HCT116 (cell line): ENCODE measurements around the gene HORMAD1. TPM values are rescaled to one million over a fixed set of nuclear protein-coding genes. Genes with fewer than 3 reads are reported as not detected.

Experiments
- ATAC-seq: fragments of 200-7000 bp; cut with Tn5 transposase; 2 replicates; pipeline ENCODE4 v1.9.1; 2020; ENCODE audit warnings: mild to moderate bottlenecking, moderate library complexity
- BruUV-seq: library from RNA; stranded (reverse); fragments of 400-500 nt; replicated peaks from 2 replicates; lab custom pipeline; 2021; lab: Mats Ljungman, UMichigan
- CTCF ChIA-PET: fragments of 300-600 bp; sonication (Branson Sonifier 250); formaldehyde crosslinking; loops from one replicate; lab custom pipeline; 2021; ENCODE audit warnings: antibody characterized with exemption; lab: Charles Lee
- POLR2A ChIA-PET: fragments of 300-600, 350-600 bp; sonication (Branson Sonifier 250); formaldehyde crosslinking; loops from one replicate; lab custom pipeline; 2021; ENCODE audit warnings: antibody characterized with exemption; lab: Charles Lee
- RAD21 ChIA-PET, 2 experiments: fragments of 300-600 bp; sonication (Branson Sonifier 250); formaldehyde crosslinking; loops; one replicate each; lab custom pipeline; 2023; ENCODE audit warnings: low total read pairs in 2 of 2; ENCODE audit not compliant: uncharacterized antibody in 2 of 2, unreplicated experiment in 2 of 2, low non-redundant PET in 1 of 2; lab: Charles Lee
- DNase-seq: peaks from one replicate; pipeline ENCODE4 v3.0.0-alpha.2; 2010; ENCODE audit warnings: low read depth, low spot score
- H2AFZ ChIP-seq: fragments of 200-600 bp; shearing (Covaris generic), sonication (generic); 2 replicates; pipeline ENCODE4 v1.6.1; 2017; ENCODE audit warnings: low read depth, mixed run types, mixed read lengths, antibody characterized with exemption, low read length; ENCODE audit not compliant: poor library complexity, severe bottlenecking
- H3K27ac ChIP-seq: 2 replicates; pipeline ENCODE4 v1.5.1; 2012; ENCODE audit warnings: low read depth, low read length
- H3K27me3 ChIP-seq: fragments of 200-600 bp; sonication (generic); 2 replicates; pipeline ENCODE4 v1.6.1; 2016; ENCODE audit warnings: mixed run types, low read length, mixed read lengths; ENCODE audit not compliant: insufficient read depth
- H3K36me3 ChIP-seq, 2 experiments: fragments of 200-500 bp in 1 of 2; fragments of 200-600 bp in 1 of 2; sonication (Bioruptor generic) in 1 of 2; sonication (generic) in 1 of 2; 2 replicates each; pipeline versions ENCODE4 v1.5.1 to v1.6.1; 2014 to 2016; ENCODE audit warnings: low read length in 2 of 2, inconsistent platforms in 1 of 2, mixed read lengths in 1 of 2, mixed run types in 1 of 2; ENCODE audit not compliant: insufficient read depth in 2 of 2, control insufficient read depth in 1 of 2
- H3K4me1 ChIP-seq, 2 experiments: fragments of 200-600 bp in 1 of 2; sonication (generic) in 1 of 2; 2 replicates each; pipeline versions ENCODE4 v1.5.1 to v1.6.1; 2012 to 2017; ENCODE audit warnings: low read length in 2 of 2, inconsistent platforms in 1 of 2, mild to moderate bottlenecking in 1 of 2, mixed read lengths in 1 of 2, mixed run types in 1 of 2, moderate library complexity in 1 of 2; ENCODE audit not compliant: insufficient read depth in 2 of 2, control insufficient read depth in 1 of 2
- H3K4me2 ChIP-seq: fragments of 200-600 bp; sonication (generic); 2 replicates; pipeline ENCODE4 v1.6.1; 2017; ENCODE audit warnings: mixed run types, low read length, mixed read lengths
- H3K4me3 ChIP-seq, 2 experiments: fragments of 200-600 bp in 1 of 2; sonication (generic) in 1 of 2; replicated peaks in 1 of 2; 2 replicates each; pipeline ENCODE4 v1.5.1; 2011 to 2016; ENCODE audit warnings: low read length in 2 of 2, control low read depth in 1 of 2, low read depth in 1 of 2, mild to moderate bottlenecking in 1 of 2, mixed read lengths in 1 of 2, mixed run types in 1 of 2
- H3K79me2 ChIP-seq: fragments of 200-600 bp; sonication (generic); 2 replicates; pipeline ENCODE4 v1.6.1; 2017; ENCODE audit warnings: mild to moderate bottlenecking, mixed run types, low read length, moderate library complexity, mixed read lengths; ENCODE audit not compliant: insufficient read depth
- H3K9ac ChIP-seq: fragments of 200-600 bp; sonication (generic); 2 replicates; pipeline ENCODE4 v1.6.1; 2016; ENCODE audit warnings: low read length, mixed read lengths
- H3K9me2 ChIP-seq: fragments of 200-600 bp; sonication (generic), shearing (Covaris generic); 2 replicates; pipeline ENCODE4 v1.6.1; 2017; ENCODE audit warnings: mixed run types, mild to moderate bottlenecking, moderate library complexity; ENCODE audit not compliant: insufficient read depth
- H3K9me3 ChIP-seq, 2 experiments: fragments of 200-500 bp in 1 of 2; fragments of 200-600 bp in 1 of 2; sonication (Bioruptor generic) in 1 of 2; sonication (generic) in 1 of 2; 2 replicates each; pipeline ENCODE4 v1.6.1; 2014 to 2017; ENCODE audit warnings: low read length in 2 of 2, mixed read lengths in 2 of 2, inconsistent platforms in 1 of 2, low read depth in 1 of 2, mild to moderate bottlenecking in 1 of 2, mixed run types in 1 of 2, moderate library complexity in 1 of 2; ENCODE audit not compliant: control insufficient read depth in 1 of 2, insufficient read depth in 1 of 2
- H4K20me1 ChIP-seq: fragments of 200-600 bp; sonication (generic), shearing (Covaris generic); 2 replicates; pipeline ENCODE4 v1.6.1; 2017; ENCODE audit warnings: mixed run types, mild to moderate bottlenecking, moderate library complexity; ENCODE audit not compliant: insufficient read depth
- ELF1 ChIP-seq: IDR thresholded peaks from 2 replicates; pipeline ENCODE4 v1.6.1; 2012; ENCODE audit warnings: low read depth, borderline replicate concordance
- EZH2 ChIP-seq: fragments of 200-600 bp; sonication (generic); IDR thresholded peaks from 2 replicates; pipeline ENCODE4 v1.6.1; 2017; ENCODE audit warnings: antibody characterized with exemption, mixed run types
- POLR2A ChIP-seq: IDR thresholded peaks from 2 replicates; pipeline ENCODE4 v1.7.0; 2011; ENCODE audit warnings: borderline replicate concordance; ENCODE audit not compliant: insufficient read depth, insufficient read length; ENCODE audit errors: extremely low read depth
- POLR2AphosphoS5 ChIP-seq: IDR thresholded peaks from 2 replicates; pipeline ENCODE4 v1.6.1; 2011; ENCODE audit warnings: mild to moderate bottlenecking, low read depth, low read length, moderate library complexity
- SIN3A ChIP-seq: IDR thresholded peaks from 2 replicates; pipeline ENCODE4 v1.6.1; 2012; ENCODE audit warnings: low read depth
- SP1 ChIP-seq: IDR thresholded peaks from 2 replicates; pipeline ENCODE4 v1.6.1; 2012; ENCODE audit warnings: low read depth
- SRF ChIP-seq: IDR thresholded peaks from 2 replicates; pipeline ENCODE4 v1.6.1; 2012; ENCODE audit warnings: low read depth
- TCF7L2 ChIP-seq: IDR thresholded peaks from 2 replicates; pipeline ENCODE4 v1.7.0; 2011; ENCODE audit warnings: borderline replicate concordance, inconsistent platforms; ENCODE audit not compliant: insufficient read depth, insufficient read length; ENCODE audit errors: extremely low read depth
- YY1 ChIP-seq: IDR thresholded peaks from 2 replicates; pipeline ENCODE4 v1.6.1; 2011; ENCODE audit warnings: low read length, low read depth, moderate library complexity, mild to moderate bottlenecking; ENCODE audit not compliant: insufficient replicate concordance; ENCODE audit errors: extremely low read depth
- intact Hi-C: fragments of 100-400 bp; cut with micrococcal nuclease; formaldehyde crosslinking; loops from 2 replicates; pipeline ENCODE4 v1.10.0; 2022
- total RNA-seq: library from RNA; stranded (reverse); gene quantifications from one replicate; pipeline ENCODE4 v1.2.1, GENCODE V29; 2021; ENCODE audit not compliant: unreplicated experiment
- TF ChIP-seq, protein P1 (sequence below): IDR thresholded peaks from 2 replicates; pipeline ENCODE4 v1.6.1; 2012

The HORMAD1 gene
- total RNA-seq, 1 experiment from 2014 or later = not detected

DNA sequence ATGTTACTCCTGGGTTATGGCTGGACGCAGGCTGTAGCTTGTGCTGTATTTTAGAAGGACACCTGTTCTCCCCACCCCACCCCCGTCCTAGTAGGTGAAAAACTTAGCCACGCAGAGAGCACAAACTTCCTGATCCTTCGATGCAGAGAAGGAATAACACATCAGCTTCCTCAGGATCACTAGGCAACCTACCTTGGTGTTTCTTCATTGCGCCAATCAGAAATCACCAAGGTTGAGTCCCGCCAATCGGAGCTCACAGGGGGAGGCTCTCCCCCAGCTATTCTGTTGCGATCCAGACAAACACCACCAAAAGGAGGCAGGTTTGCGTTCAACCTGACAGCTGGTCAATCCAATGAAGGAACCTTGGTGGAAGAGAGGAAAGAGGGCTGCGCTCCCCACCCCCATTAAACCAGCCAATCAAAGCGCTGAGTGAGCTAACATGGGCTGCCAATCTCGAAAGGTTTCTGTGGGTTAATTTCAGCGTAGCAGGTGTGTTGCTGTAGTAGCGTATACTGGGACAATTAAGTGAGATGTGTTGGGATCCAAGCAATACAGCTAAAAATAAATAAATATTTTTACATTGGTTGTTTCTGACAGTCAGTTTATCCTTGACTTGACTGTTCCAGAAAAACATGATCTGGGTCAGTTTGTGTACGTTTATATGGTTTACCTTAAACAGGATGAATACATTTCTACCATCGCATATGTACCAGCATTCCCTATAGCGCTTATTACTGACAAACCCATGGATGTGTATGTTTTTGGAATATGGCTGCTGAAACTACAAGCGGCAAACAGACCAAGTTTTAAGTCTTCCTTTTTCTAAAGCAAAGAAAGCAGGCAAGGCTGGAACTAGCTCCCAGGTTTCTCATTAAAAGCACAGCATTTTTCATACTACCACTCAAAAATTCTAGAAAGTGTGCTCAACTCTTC lies 23.4 kb downstream of the HORMAD1 start, which contains the start of gene GOLPH3L:
TSS of gene GOLPH3L (minus strand) at position 160 of the 933 bp plus-strand sequence. CDS start 2,316 bp downstream, outside the sequence.
- TF ChIP-seq TCF7L2 (peak; percentile 50), YY1 (peak; percentile 47), EZH2 (no peak), SIN3A (peak; percentile 47; the same call in 1 of the 2 replicates), POLR2AphosphoS5 (peak; percentile 92), SP1 (peak; percentile 99), ELF1 (peak; percentile 21; the same call in 1 of the 2 replicates), SRF (peak; percentile 88), POLR2A (peak; percentile 19)
- TF ChIP-seq, protein P1, sequence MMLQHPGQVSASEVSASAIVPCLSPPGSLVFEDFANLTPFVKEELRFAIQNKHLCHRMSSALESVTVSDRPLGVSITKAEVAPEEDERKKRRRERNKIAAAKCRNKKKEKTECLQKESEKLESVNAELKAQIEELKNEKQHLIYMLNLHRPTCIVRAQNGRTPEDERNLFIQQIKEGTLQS = no peak
- Histone ChIP-seq H3K27ac (peak within 1 kb of the TSS; percentile 42), H3K9me2 (no peaks in the 10 kb centered on the region; the same call in 1 of the 2 replicates), H3K9ac (peak within 1 kb of the TSS; percentile 62), H3K4me3 (peak within 1 kb of the TSS; percentile 71 to 88), H3K9me3 (no peaks in the 10 kb centered on the region), H3K4me2 (peak within 1 kb of the TSS; percentile 73), H3K27me3 (no peaks in the 10 kb centered on the region), H4K20me1 (no peaks in the 10 kb centered on the region), H2AFZ (peak within 1 kb of the TSS; percentile 76), H3K79me2 (peaks cover 9% of the 10 kb centered on the region), H3K36me3 (peaks cover 4 to 18% of the 10 kb centered on the region in 2 experiments; a peak in 2 of 4 replicates), H3K4me1 (peaks cover 5 to 11% of the 10 kb centered on the region in 2 experiments; a peak in 3 of 4 replicates)
- DNase-seq = peak; percentile 99
- RAD21 ChIA-PET = interaction anchor here in 1 of 2 experiments (1.0 kb wide), 1 partner anchor 77 kb away, joined by 3 read pairs; no protein-coding TSS in a partner anchor
- BruUV-seq = no TSS peak
- intact Hi-C loops = loop anchor here (10.0 kb wide), 1 partner anchor 132 kb away; no protein-coding TSS in a partner anchor
- POLR2A ChIA-PET = interaction anchor here (0.8 to 1.6 kb wide), 6 partner anchors 10 to 135 kb away, joined by 3 to 8 read pairs (median 4); partner anchors contain the start of genes ENSA and MCL1
- peak; percentile 99 for ATAC-seq
- CTCF ChIA-PET = interaction anchor here (0.8 to 1.6 kb wide), 4 partner anchors 11 to 299 kb away, joined by 3 to 4 read pairs (median 3); no protein-coding TSS in a partner anchor
